Caco-2 (cell line): ENCODE results near the gene PLLP. TPM values are rescaled to one million over a fixed set of nuclear protein-coding genes. Genes with fewer than 3 reads are reported as not detected.

Experiments used
- BruUV-seq: library from RNA; stranded (reverse); fragments of 400-500 nt; replicated peaks from 2 replicates; lab custom pipeline; 2021; lab: Mats Ljungman, UMichigan
- CTCF ChIA-PET: fragments of 300-600 bp; sonication (Branson Sonifier 250); formaldehyde crosslinking; loops from one replicate; lab custom pipeline; 2022; ENCODE audit warnings: antibody characterized with exemption; lab: Charles Lee
- POLR2A ChIA-PET: fragments of 300-600 bp; sonication (Branson Sonifier 250); formaldehyde crosslinking; loops from one replicate; lab custom pipeline; 2022; ENCODE audit warnings: antibody characterized with exemption; lab: Charles Lee
- DNase-seq, 2 experiments: peaks; one replicate each; pipeline versions ENCODE4 v3.0.0 to v3.0.0-alpha.2; 2020 to 2022
- H3K27me3 ChIP-seq: replicated peaks from 2 replicates; pipeline ENCODE4 v1.6.0; 2011; ENCODE audit warnings: low read length; ENCODE audit not compliant: control insufficient read depth, insufficient read depth
- H3K36me3 ChIP-seq: 2 replicates; pipeline ENCODE4 v1.5.1; 2011; ENCODE audit warnings: low read length; ENCODE audit not compliant: control insufficient read depth, insufficient read depth
- H3K4me1 ChIP-seq: fragments of 250-450 bp; sonication (Bioruptor Pico); 2 replicates; pipeline ENCODE4 v1.5.1; 2020; ENCODE audit warnings: mild to moderate bottlenecking
- H3K4me3 ChIP-seq: 2 replicates; pipeline ENCODE4 v1.5.1; 2011; ENCODE audit warnings: low read depth, mild to moderate bottlenecking, control low read depth, low read length
- H3K9me3 ChIP-seq: fragments of 250-450 bp; sonication (Bioruptor Pico); 2 replicates; pipeline ENCODE4 v1.5.1; 2020; ENCODE audit warnings: mild to moderate bottlenecking, moderate library complexity
- H3K27ac Mint-ChIP-seq: one replicate; pipeline ENCODE4 v1.8.0; 2022; ENCODE audit warnings: mixed read lengths; ENCODE audit not compliant: unreplicated experiment
- H3K27me3 Mint-ChIP-seq: one replicate; pipeline ENCODE4 v1.8.0; 2022; ENCODE audit warnings: mixed read lengths; ENCODE audit not compliant: insufficient read depth, unreplicated experiment
- H3K36me3 Mint-ChIP-seq: one replicate; pipeline ENCODE4 v1.8.0; 2022; ENCODE audit warnings: mild to moderate bottlenecking, mixed read lengths; ENCODE audit not compliant: insufficient read depth, unreplicated experiment
- H3K4me1 Mint-ChIP-seq: one replicate; pipeline ENCODE4 v1.8.0; 2022; ENCODE audit warnings: low read depth, mixed read lengths; ENCODE audit not compliant: unreplicated experiment
- H3K4me3 Mint-ChIP-seq: one replicate; pipeline ENCODE4 v1.8.0; 2022; ENCODE audit warnings: mild to moderate bottlenecking, moderate library complexity, mixed read lengths; ENCODE audit not compliant: unreplicated experiment
- H3K9me3 Mint-ChIP-seq: one replicate; pipeline ENCODE4 v1.8.0; 2022; ENCODE audit warnings: mixed read lengths; ENCODE audit not compliant: unreplicated experiment
- CTCF ChIP-seq, 2 experiments: fragments of 200-600 bp in 1 of 2; IDR thresholded peaks; 1 replicate in 1 of 2; 2 replicates in 1 of 2; pipeline versions ENCODE4 v1.5.1 to v1.8.0; 2011 to 2022; ENCODE audit warnings: antibody characterized with exemption in 1 of 2, control low read depth in 1 of 2, inconsistent platforms in 1 of 2, low read depth in 1 of 2, low read length in 1 of 2, mild to moderate bottlenecking in 1 of 2, moderate library complexity in 1 of 2; ENCODE audit not compliant: insufficient read depth in 1 of 2, severe bottlenecking in 1 of 2, unreplicated experiment in 1 of 2
- intact Hi-C: fragments of 100-400 bp; cut with micrococcal nuclease; formaldehyde crosslinking; loops from one replicate; pipeline ENCODE4 v1.10.0; 2022; ENCODE audit not compliant: unreplicated experiment
- total RNA-seq: library from RNA; stranded (reverse); gene quantifications from 2 replicates; pipeline ENCODE4 v1.2.3, GENCODE V29; 2022

The PLLP gene
- total RNA-seq, 1 experiment from 2014 or later: 53.0 TPM

- Mint-ChIP-seq H3K9me3 (no peaks in the 10 kb centered on the region), H3K27me3 (no peaks in the 10 kb centered on the region), H3K27ac (no peak overlapping the region), H3K4me3 (no peak overlapping the region), H3K36me3 (peaks cover 89% of the 10 kb centered on the region), H3K4me1 (no peaks in the 10 kb centered on the region)
- H3K36me3 ChIP-seq: peaks cover 6% of the 10 kb centered on the region
- no peak overlapping the region for H3K4me3 ChIP-seq
- H3K27me3 ChIP-seq: no peaks in the 10 kb centered on the region
- intact Hi-C loops: no loop called here
- POLR2A ChIA-PET: no interaction called here
- no peak for DNase-seq
- no peak for TF ChIP-seq CTCF (IDR thresholded peaks at IDR 0.05; ENCODE audit: insufficient read depth in 1 of 2, low read depth in 1 of 2, low read length in 1 of 2, severe bottlenecking in 1 of 2, unreplicated experiment in 1 of 2)
- no peaks in the 10 kb centered on the region for H3K9me3 ChIP-seq
- no peaks in the 10 kb centered on the region for H3K4me1 ChIP-seq
- CTCF ChIA-PET: no interaction called here
- no TSS peak for BruUV-seq
Measured at GRCh38 chr16:57224651-57225335, 59.7 kb downstream of the PLLP start.

- POLR2A ChIA-PET: no interaction called here
- Mint-ChIP-seq H3K4me1 (no peaks in the 10 kb centered on the region), H3K27ac (no peak overlapping the region), H3K4me3 (no peak overlapping the region), H3K36me3 (peaks cover 90% of the 10 kb centered on the region), H3K27me3 (no peaks in the 10 kb centered on the region), H3K9me3 (no peaks in the 10 kb centered on the region)
- Histone ChIP-seq H3K27me3 (no peaks in the 10 kb centered on the region), H3K36me3 (peaks cover 6% of the 10 kb centered on the region), H3K9me3 (no peaks in the 10 kb centered on the region), H3K4me3 (no peak overlapping the region), H3K4me1 (no peaks in the 10 kb centered on the region)
- intact Hi-C loops: no loop called here
- no peak for TF ChIP-seq CTCF (IDR thresholded peaks at IDR 0.05; ENCODE audit: insufficient read depth in 1 of 2, low read depth in 1 of 2, low read length in 1 of 2, severe bottlenecking in 1 of 2, unreplicated experiment in 1 of 2)
- CTCF ChIA-PET: no interaction called here
- no peak for DNase-seq
- BruUV-seq: no TSS peak
Measured at GRCh38 chr16:57223057-57223456, 61.4 kb downstream of the PLLP start.

DNA sequence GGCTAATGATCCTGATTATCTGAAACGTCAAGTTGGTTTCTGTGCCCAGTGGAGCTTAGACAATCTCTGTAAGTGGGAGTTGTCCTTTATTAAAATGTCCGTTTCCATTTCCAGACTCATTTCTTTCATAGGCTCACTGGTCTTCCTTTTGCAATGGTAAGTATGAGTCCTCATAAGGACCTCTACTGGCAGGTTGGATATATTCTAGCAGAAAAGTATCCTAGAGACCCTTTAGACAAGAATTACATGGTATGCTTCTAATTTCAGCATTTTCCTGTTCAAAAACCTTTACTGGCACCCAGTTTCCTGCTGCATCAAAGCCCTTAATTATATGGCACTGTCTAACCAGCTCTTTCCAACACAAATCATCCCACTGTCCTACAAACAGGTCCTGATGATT lies 67.5 kb downstream of the PLLP start:
- H3K4me1 ChIP-seq: no peaks in the 10 kb centered on the region
- DNase-seq: no peak
- ChIA-PET POLR2A (no interaction called here), CTCF (no interaction called here)
- H3K4me1 Mint-ChIP-seq: no peaks in the 10 kb centered on the region
- TF ChIP-seq CTCF (IDR thresholded peaks at IDR 0.05; ENCODE audit: insufficient read depth in 1 of 2, low read depth in 1 of 2, low read length in 1 of 2, severe bottlenecking in 1 of 2, unreplicated experiment in 1 of 2): no peak
- BruUV-seq: no TSS peak
- intact Hi-C loops: no loop called here
- H3K9me3 Mint-ChIP-seq: peaks cover 10% of the 10 kb centered on the region
- H3K36me3 ChIP-seq: peaks cover 3% of the 10 kb centered on the region; the same call in 1 of the 2 replicates
- no peaks in the 10 kb centered on the region for H3K27me3 Mint-ChIP-seq
- no peak overlapping the region for H3K4me3 ChIP-seq
- H3K27ac Mint-ChIP-seq: no peak overlapping the region
- no peak overlapping the region for H3K4me3 Mint-ChIP-seq
- peaks cover 4% of the 10 kb centered on the region; the same call in 1 of the 2 replicates for H3K9me3 ChIP-seq
- no peaks in the 10 kb centered on the region for H3K27me3 ChIP-seq
- peaks cover 91% of the 10 kb centered on the region for H3K36me3 Mint-ChIP-seq
